Measurements from ENCODE around the gene RBMS1. TPM values are rescaled to one million over a fixed set of nuclear protein-coding genes. Genes with fewer than 3 reads are reported as not detected.
A peak's percentile ranks its signal among the peaks of the same experiment; 100 is the strongest.

The RBMS1 gene
- total RNA-seq, 1 donor from 2014 or later, result 76.3 TPM

DNA sequence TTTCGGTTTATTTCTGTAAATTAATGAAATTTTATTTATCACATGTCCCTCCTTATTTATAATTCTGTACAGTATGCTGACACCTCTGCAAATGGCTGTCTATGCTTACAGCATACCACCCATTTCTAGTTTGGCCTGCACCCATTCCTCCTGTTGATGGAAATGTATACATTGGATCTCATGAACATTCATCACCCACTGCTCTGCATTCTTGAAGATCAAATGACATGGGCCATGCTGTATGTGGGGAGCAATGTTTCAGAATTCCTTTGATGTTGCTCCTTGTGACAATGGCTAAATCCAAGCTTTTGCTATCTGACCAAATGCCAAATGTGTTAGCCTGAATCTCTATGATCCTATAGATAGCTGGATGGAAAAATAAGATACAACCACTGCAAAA, 238.2 kb downstream of the RBMS1 start:
- DNase-seq (ENCODE audit: low read depth, low spot score), result no peak

DNA sequence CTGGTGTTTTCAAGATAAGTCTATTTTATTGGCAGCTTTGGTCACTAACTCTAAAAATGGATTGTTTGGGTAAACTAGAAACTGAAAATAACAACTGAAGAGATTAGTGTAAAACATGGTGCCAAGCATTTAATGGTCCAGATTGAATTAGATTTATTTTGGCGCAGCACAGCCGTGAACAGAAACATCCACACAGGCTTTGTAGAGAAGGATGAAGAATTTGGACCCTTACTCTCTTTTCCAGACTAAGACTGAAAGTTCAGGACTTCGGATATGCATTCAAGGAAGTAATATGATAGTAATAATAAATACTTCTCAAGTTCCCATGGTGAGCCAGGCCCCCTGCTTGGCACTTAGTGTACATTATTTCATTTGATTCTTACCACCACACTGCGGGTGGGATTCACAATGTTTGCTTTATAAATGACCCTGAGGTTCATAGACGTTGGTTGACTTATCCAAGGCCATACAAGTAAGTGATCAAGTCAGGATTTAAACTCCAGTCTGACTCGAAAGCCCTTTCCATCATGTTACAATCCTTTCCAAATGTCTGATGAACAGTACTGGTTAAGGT, 239.3 kb downstream of the RBMS1 start:
- no peak for DNase-seq (ENCODE audit: low read depth, low spot score)

DNA sequence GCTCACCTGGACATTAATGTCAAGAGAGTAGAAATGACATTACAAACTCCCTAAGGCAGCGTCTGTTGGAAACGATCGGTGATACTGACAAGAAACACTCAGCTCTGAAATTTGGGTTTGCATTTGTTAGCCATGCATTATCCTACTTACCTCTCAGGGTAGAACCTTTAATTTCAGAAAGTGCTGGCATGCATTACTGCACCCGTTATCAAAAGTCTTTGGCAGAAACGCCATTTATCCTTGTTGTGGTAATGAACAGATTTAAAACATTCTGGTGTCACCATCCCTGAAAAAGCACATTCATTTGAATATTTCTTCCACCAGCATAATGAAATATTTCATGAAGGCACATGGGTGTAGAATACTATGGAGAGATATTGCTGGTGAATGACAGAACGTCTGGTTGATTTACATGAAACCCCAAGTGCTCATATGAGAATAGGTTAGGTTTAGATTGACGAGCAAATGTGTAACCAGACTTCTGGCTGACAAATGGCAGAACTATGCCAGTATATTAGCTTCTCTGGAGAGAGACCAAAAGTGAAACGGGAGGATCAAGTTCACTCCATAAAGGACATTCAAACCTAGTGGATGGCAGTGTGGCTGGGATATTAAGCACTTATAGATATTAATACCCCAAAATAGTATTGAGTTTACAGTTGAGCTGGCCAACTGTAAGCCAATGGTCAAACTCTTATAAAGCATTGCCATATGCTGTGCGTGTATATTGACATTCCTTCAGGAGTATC, 240.0 kb downstream of the RBMS1 start:
- DNase-seq (ENCODE audit: low read depth, low spot score), result no peak

DNA sequence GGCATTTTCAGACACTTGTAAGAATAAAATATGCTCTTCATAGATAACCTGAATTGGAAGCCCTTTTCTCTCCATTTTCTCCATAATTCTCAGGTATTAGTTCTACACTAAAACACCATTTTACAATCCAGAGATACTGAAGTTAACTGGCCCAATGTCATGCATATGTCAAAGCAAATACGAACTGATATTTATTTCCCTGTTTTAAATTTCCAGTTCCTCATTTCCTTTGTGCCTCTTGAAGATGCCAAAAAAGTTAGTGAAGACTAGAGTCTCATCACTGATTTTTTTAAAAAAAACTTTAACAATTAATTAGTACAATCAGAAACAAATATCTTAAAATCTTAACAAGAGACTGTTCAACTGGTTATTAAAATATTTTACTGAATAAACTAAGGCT, 240.7 kb downstream of the RBMS1 start:
- DNase-seq (ENCODE audit: low read depth, low spot score), result no peak

DNA sequence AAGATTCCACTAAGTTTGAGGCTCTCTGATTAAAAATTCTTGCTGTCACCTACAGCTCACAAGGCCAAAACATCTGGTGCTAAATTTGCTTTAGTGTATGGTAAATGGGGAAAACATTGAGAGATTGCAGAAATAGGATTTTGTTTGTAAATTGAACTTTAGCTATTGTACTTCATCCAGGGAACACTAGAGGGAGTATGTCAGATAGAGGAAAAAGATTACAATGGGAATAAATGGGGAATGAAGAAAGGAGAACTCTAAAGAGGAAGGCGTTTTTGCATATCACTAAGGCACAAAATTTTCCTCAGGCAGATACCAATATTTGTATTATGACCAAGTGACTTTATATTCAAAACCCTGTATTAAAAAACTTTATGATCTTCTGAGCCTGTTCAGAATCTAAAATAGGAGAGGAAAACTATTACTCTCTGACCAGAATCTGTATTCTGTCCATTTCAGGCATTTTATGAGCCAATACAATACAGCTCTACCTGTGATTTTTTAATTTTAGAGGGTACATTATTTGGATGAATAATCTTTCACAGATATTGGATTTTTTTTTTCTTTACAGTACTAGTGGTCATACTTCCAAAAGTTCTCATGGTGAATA, 241.2 kb downstream of the RBMS1 start:
- no peak for DNase-seq (ENCODE audit: low read depth, low spot score)

DNA sequence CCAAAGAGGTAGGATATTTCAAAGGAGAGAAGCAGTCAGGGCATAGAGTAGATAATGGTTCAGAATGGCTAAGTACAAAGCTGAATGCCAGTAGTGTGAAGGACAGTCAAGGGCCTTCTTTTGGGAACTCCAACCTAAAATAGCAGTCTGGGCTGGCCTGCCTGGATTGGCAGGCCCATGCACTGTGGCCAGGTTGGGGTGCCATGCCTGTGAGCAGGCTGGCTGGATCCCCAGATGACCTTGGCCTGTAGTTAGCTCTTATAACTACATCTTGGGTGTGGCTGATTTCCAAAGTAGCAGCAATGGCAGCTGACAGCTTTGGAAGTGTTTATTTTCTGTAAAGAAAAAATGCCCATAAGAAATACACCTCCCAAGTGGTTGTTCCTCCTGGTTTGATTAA, 242.0 kb downstream of the RBMS1 start:
- DNase-seq (ENCODE audit: low read depth, low spot score), result no peak

DNA sequence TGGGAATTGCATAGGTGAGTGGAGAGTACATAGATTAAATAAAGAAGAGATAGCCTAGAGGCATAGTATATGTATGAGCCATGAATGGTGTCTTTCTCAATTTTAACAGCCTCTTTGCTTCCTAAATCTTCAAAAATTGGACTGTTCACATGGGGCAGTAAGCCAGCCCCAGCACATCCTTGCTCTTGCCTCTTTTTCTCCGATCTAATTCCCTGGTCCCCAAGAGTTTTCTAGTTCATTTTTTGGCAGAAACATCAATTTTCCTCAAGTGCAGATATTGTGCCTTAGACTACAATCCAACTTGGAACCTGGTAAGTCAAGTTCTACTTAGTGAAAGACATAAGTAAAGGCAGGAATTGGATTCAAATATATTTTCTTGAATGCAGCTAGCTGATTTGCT, 243.7 kb downstream of the RBMS1 start:
- no peak for DNase-seq (ENCODE audit: low read depth, low spot score)

DNA sequence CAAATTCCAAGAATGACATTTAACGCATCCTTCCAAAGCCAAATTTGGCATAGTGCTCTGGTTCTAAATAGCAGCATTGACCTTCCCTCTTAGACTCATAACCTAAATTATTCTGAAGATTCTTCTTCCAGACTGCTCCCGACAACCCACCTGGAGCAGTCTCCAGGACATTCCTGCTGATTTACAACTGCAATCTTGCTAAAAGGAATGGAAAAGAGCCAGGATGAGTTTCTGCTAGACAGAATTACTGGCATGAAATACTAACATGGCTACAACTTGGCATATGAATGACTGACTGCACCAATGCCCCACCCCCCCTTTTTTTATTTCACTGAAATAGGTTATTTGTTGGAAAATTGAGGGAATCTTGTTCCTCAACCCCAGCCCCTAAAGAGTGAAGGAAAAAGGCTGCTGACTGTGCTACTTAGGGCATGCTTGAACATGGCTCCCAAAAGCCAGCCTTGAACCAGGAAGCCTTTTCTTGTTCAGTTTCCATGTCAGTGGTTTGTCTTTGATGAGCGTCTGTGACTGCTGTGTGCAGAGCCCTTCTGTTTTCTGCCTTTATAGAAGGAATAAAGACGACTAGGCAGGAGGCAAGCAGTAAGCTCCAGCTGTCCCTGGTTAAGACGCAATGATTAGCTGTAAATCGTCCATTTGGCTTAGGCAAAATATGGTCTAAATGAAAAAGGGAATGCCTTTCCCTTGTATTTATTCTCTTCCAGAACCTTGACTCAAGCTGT, 246.1 kb downstream of the RBMS1 start:
- no peak for DNase-seq (ENCODE audit: low read depth, low spot score)

DNA sequence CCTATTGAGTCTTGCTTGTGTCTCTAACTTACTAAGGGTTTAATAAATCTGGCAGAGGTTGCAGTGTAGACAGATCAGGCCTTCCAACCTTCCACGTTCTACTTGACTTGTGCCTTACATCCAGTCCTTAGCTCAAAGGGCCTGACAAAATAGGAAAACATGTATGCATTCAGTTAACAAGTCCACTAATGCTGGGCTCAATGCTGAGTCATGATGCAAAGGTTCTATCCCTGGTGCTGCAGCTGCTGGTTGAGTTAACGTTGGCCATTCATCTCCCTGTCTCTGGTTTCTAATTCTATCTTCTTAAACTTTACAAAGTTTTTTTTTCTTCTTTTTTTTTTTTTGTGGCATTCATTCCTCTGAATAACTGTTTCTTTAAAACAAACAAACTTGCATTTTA, 247.3 kb downstream of the RBMS1 start:
- DNase-seq (ENCODE audit: low read depth, low spot score), result no peak

DNA sequence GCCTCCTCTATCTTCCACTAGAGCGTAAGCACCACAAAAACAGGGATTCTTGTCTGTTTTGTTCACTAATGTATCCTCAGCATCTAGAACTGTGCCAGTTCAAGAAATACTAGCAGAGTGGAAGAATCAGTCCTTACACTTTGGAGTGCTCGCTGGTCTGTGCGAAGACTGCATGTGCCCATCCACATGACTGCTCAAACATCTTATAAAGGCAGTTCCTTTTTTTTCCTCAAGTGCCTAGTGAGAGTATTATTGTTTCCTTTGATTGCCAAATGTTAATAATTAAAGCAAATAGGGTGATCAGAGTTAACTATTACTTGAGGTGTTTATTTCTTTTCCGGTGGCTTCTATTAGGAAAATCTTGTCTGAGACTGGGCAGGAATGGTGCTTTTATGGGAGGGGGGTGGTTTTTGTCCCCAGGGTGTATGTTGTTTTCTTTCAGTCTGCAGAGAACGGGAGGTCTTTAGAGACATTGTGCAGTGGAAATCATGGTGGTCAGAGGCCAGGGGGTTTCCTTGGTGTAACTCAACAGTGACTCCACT, 247.9 kb downstream of the RBMS1 start:
- no peak for DNase-seq (ENCODE audit: low read depth, low spot score)

DNA sequence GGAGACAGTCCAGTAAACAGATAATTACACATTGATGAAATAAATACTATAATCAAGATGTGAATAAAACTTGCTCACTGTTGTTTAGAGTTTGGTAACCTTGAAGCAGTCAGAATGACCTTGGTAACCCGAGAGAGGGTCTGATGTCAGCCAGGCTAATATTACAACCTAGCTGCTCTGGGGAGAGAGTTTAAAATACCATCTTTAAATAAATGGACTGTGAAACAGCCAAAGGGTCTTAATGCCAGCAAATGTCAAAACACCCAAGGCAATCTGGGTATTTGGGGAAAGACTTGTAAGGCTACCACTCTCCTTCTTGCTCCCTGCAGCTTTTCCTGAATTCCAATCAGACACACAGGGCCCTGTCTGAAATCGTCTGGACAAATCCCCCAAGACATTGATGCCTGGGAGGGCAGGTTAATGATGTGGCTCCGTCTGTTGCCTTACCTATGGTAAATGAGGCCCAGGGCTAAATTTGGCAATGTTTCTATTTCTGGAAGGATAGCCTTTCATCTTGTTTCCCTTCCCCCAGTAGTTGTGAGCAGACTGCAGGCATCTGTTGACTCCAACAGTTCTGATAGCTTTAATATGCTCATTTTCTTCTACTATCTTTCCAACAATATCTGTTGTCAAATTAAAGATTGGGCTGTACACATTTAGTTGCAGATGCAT, 250.6 kb downstream of the RBMS1 start:
- DNase-seq (ENCODE audit: low read depth, low spot score), result no peak

DNA sequence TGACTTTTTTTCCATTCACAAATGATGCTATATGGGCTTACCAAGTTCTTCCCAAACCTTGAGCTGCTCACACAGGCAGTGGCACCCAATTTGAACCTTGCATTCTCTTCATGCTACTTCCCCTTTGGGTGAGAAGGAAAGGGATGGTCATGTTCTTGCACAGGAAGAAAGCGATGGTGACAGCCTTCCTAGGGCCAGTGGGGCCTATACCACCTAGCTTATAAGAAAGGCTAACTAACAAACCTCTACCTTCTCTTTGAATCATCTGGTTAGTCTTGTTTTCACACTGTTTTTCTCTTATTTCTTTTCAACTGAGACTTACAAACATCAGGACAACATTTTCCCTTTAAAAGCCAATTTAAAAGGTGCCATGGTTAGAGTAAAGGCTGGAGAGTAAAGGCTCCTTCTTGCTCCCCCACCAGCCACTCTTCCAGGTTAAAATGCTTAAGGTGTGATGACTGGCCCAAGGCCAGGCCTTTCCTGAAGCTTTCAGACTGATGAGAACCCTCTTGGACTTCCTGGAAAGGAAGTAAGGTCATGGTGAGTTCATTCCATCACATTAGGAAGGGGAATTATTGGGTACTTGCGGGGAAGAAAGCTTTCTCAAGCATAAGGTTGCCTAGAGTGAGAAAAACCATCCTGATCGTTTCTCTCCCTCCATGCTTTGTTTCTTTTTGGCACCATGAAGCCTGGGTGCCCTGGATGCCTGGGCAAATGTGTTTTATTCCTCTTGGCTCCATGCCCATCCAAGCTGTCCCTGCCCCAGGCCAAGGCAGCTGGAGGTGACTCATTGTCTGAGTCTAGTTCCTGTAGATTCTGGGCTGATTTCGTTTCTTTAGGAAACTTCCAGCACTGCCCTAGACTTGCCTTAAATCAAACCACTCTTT, 252.1 kb downstream of the RBMS1 start:
- peak; percentile 73 for DNase-seq (ENCODE audit: low read depth, low spot score)

DNA sequence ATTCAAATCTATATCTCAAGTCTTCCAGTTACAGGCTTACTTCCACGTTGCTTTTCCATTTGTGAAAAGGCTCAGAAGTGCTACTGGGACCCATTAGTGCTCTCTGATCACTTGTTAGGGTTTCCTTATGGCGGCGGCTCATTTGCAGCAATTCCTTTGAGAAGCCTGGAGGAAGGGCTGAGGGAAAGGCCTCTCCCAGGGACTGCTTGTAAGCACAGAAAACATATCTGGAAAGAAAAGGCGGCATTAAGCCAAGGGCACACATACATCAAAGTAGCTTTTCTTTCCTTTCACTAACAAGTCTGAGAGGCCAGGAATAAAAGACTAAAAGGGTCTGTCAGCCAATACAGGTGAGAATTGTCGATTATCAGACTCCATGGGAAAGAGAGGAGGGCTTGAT, 254.2 kb downstream of the RBMS1 start:
- no peak for DNase-seq (ENCODE audit: low read depth, low spot score)

DNA sequence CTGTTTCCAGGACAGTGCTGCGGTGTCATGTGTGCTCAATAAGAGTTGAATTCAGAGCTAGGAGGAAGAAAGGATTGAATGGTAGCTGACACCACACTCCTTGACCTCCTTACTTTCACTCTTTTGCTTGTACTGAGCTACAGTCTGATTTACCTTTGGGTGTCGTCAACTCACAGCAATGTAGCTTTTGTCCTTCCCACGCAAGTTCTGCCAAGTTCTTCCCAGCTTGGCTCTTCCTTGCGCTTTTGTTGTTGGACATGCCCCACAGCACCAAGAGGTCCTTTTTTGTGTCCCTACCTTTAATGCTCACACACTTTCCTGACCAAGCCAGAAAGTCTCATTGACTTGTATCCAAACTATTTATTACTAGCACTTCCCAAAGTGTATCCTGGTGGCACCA, 255.2 kb downstream of the RBMS1 start:
- DNase-seq (ENCODE audit: low read depth, low spot score), result no peak

DNA sequence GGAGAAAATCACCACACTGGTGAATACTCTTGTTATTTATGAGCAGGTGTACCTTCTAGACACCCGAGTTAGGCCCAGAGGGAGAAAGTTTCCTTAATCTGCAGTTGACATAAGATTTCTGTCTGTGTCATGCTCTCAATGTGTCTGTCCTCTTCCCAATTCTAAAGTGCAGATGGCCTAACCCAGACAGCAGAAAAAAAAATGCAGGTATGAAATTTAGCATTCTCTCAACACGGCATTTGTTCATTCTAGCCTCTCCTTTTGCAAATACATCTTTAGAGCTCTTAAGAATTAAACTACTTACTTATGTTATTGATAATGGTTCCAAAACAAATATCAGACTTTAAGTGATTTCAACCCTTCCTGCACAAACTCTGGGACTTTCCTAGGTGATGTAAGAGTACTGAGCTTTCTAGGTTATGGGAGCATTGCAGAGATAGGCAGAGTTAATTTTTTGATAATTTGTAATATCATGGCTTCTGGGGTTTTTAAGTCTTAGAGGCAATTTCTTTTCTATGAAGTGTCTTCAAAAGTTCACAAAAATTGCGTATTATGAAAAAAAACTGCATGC, 260.6 kb downstream of the RBMS1 start:
- DNase-seq (ENCODE audit: low read depth, low spot score), result no peak

DNA sequence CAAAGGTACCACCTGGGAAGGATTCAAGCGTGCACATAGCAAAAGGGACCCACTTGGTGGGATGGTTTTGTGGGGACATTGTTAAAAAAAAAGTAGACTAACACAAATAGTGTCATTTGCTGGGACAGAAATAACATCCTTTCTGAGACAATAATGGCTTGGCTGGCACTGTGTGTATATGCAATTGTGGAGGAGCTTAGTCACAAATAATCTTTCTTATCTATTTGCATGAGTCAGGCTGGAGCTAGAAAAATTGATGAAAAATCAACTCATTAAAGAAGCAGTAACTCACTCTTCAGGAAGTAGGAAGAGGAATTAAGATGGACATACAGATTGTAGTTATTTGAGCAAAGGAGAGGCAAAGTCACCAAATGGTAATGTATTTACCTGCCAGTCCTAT, 264.0 kb downstream of the RBMS1 start:
- DNase-seq (ENCODE audit: low read depth, low spot score), result no peak

DNA sequence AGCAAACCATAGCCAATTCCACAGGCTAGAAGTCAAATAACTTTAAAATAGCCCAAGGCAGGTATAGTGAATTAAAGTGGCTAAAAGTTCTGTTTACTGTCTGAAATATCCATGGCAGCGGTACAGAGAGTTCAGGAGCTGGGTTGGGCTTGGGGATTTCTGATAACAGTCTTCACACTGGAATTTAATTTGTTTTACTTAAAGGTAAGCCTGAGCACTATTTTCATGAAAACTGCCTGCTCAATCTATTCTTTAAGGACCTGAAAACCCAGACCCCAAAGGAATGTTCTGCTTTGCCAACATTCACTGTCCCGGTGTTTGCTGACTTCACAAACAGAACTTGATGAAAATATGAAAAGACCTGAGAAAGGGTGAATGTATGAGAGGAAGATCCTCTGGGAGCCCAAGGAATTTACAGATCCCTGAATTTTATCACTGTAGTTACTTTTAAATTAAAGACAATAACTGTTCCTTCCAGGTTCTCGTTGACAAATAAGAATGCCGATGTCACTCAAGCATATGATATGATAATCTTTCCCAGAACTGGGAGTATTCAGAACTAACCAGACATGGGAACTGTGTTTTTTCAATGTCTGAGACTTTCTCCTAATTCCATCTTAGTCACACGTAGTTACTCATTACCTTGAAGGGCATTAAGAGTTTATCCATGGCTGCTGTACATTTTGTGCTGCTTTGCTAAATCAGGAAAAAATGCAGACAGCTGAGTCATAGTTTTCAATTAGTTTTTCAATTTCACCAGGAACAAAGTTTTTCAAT, 265.3 kb downstream of the RBMS1 start:
- no peak for DNase-seq (ENCODE audit: low read depth, low spot score)

DNA sequence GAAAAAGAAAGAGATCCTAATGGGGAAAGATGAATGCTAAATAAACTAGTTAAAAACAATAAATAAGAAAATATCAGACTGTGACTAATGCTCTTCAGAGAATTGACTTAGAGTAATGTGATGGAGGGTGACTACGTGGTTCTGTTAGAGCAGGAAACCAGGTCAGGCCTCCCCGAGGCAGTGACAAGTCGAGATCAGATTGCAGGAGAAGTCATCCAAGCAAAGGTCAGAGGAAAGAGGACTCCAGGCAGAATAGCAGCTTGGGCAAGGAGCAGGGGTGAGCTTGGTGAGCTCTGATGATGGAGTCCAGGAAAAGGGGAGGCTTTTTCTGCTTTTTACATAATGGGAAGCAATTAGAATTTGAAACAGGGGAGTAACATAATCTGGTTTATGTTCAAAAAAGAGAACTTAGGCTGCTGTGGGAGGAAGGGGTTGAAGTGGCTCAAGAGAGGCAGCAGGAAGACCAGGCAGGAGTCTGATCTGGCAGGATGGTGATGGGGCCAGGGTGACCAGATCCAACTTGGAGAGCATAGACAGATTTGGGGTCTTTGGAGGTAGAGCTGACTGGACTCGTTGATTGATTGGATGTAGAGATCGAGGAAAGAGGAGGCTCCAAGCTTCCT, 266.2 kb downstream of the RBMS1 start:
- no peak for DNase-seq (ENCODE audit: low read depth, low spot score)

DNA sequence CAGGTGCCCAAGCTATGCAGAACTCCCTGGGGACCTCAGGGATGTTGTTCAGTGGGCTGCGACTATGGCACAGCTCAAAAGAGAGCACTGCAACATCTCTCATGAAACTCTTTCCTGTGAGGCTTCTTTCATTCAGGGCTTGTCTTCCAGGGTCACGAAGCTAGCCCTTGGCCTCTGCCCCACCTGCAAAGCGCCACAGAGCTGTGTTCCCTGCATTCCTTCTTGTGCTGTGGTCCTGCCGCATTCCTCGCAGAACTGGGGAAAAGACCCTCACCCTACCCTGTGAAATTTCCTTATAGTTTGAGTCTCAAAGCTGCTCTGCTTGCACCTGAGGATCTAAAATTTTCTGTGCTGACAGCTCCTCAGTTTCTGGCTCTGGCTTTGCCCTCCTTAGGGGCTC, 267.2 kb downstream of the RBMS1 start:
- no peak for DNase-seq (ENCODE audit: low read depth, low spot score)

Measured in pulmonary artery endothelial cell (primary cell).